Erythroblast (primary cell): ENCODE results near the gene DSG2.

ENCODE experiments used
- GATA1 ChIP-seq: IDR thresholded peaks from 2 replicates; pipeline ENCODE4 v1.6.1; 2011; ENCODE audit warnings: low read depth, mild to moderate bottlenecking, control low read depth, low read length, moderate library complexity
- POLR2A ChIP-seq: IDR thresholded peaks from 2 replicates; pipeline ENCODE4 v1.6.1; 2011; ENCODE audit warnings: mild to moderate bottlenecking, low read length

- no peak for TF ChIP-seq GATA1
- no peak for TF ChIP-seq POLR2A
These were observed 85.3 kb downstream of the DSG2 start for GRCh38 chr18:31583185-31583854.
